ENCODE results near the gene MCF2L. TPM values are rescaled to one million over a fixed set of nuclear protein-coding genes. Genes with fewer than 3 reads are reported as not detected.

Gene MCF2L
- total RNA-seq, 4 donors from 2014 or later, result 62.1 to 186 (median 91.3) TPM

- Histone ChIP-seq H3K4me3 (no peak overlapping the region), H3K27ac (no peak overlapping the region), H3K4me1 (no peaks in the 10 kb centered on the region), H3K27me3 (no peaks in the 10 kb centered on the region), H3K9me3 (no peaks in the 10 kb centered on the region), H3K36me3 (no peaks in the 10 kb centered on the region)
- WGBS, 2 donors (ENCODE audit: low coverage in 1 of 2), result 86 to 97% methylated on average over 6 to 32 of the region's 39 CpGs
- no peak for DNase-seq
- in situ Hi-C loops (cut with MboI; ENCODE audit: low pct_ligation_motif_present in 1 of 4, low pct_unique_long_range_greater_than_20kb in 1 of 4, low sequenced_read_pairs in 3 of 4) (no loop called here), intact Hi-C loops (cut with DNase I; ENCODE audit: low total_unique reads) (no loop called here)
- TF ChIP-seq CTCF (IDR thresholded peaks at IDR 0.05) (no peak), POLR2AphosphoS5 (IDR thresholded peaks at IDR 0.05) (no peak), EP300 (IDR thresholded peaks at IDR 0.05; ENCODE audit: low read depth) (no peak), POLR2A (IDR thresholded peaks at IDR 0.05) (no peak)
Measured at GRCh38 chr13:113143466-113144254, 174.6 kb downstream of the MCF2L start.

GRCh38 chr13:113144255-113144629, 175.2 kb downstream of the MCF2L start:
- in situ Hi-C loops (cut with MboI; ENCODE audit: low pct_ligation_motif_present in 1 of 4, low pct_unique_long_range_greater_than_20kb in 1 of 4, low sequenced_read_pairs in 3 of 4), result no loop called here
- H3K4me3 ChIP-seq, result no peak overlapping the region
- 95 to 100% methylated on average over 5 to 9 of the region's 12 CpGs for WGBS, 2 donors (ENCODE audit: low coverage in 1 of 2)
- intact Hi-C loops (cut with DNase I; ENCODE audit: low total_unique reads), result no loop called here
- no peak overlapping the region for H3K27ac ChIP-seq
- H3K27me3 ChIP-seq, result no peaks in the 10 kb centered on the region
- H3K9me3 ChIP-seq, result no peaks in the 10 kb centered on the region
- no peak for DNase-seq
- TF ChIP-seq EP300 (IDR thresholded peaks at IDR 0.05; ENCODE audit: low read depth) (no peak), POLR2A (IDR thresholded peaks at IDR 0.05) (no peak), CTCF (IDR thresholded peaks at IDR 0.05) (no peak), POLR2AphosphoS5 (IDR thresholded peaks at IDR 0.05) (no peak)
- H3K36me3 ChIP-seq, result no peaks in the 10 kb centered on the region
- H3K4me1 ChIP-seq, result no peaks in the 10 kb centered on the region

- Histone ChIP-seq H3K4me3 (no peak overlapping the region), H3K27ac (no peak overlapping the region), H3K4me1 (no peaks in the 10 kb centered on the region), H3K27me3 (no peaks in the 10 kb centered on the region), H3K36me3 (no peaks in the 10 kb centered on the region), H3K9me3 (no peaks in the 10 kb centered on the region)
- 67 to 73% methylated on average over 12 of the region's 12 CpGs for WGBS, 2 donors (ENCODE audit: low coverage in 1 of 2)
- intact Hi-C loops (cut with DNase I; ENCODE audit: low total_unique reads) (no loop called here), in situ Hi-C loops (cut with MboI; ENCODE audit: low pct_ligation_motif_present in 1 of 4, low pct_unique_long_range_greater_than_20kb in 1 of 4, low sequenced_read_pairs in 3 of 4) (no loop called here)
- TF ChIP-seq CTCF (IDR thresholded peaks at IDR 0.05), result no peak
- TF ChIP-seq EP300 (IDR thresholded peaks at IDR 0.05; ENCODE audit: low read depth), result no peak
- TF ChIP-seq POLR2A (IDR thresholded peaks at IDR 0.05), result no peak
- no peak for TF ChIP-seq POLR2AphosphoS5 (IDR thresholded peaks at IDR 0.05)
- no peak for DNase-seq
Measured at GRCh38 chr13:113145496-113145895, 176.5 kb downstream of the MCF2L start.

- no peaks in the 10 kb centered on the region for H3K9me3 ChIP-seq
- TF ChIP-seq EP300 (IDR thresholded peaks at IDR 0.05; ENCODE audit: low read depth) (no peak), POLR2A (IDR thresholded peaks at IDR 0.05) (no peak), CTCF (IDR thresholded peaks at IDR 0.05) (no peak), POLR2AphosphoS5 (IDR thresholded peaks at IDR 0.05) (no peak)
- no peaks in the 10 kb centered on the region for H3K27me3 ChIP-seq
- no peak for DNase-seq
- intact Hi-C loops (cut with DNase I; ENCODE audit: low total_unique reads), result no loop called here
- no peak overlapping the region for H3K4me3 ChIP-seq
- H3K36me3 ChIP-seq, result no peaks in the 10 kb centered on the region
- WGBS, 2 donors (ENCODE audit: low coverage in 1 of 2), result 83 to 97% methylated on average over 5 to 15 of the region's 15 CpGs
- no peaks in the 10 kb centered on the region for H3K4me1 ChIP-seq
- in situ Hi-C loops (cut with MboI; ENCODE audit: low pct_ligation_motif_present in 1 of 4, low pct_unique_long_range_greater_than_20kb in 1 of 4, low sequenced_read_pairs in 3 of 4), result no loop called here
- no peak overlapping the region for H3K27ac ChIP-seq
Measured at GRCh38 chr13:113145911-113146598, 177.0 kb downstream of the MCF2L start.

All from transverse colon (tissue), 4 donors.